Mesodermal cell (in vitro differentiated cells): ENCODE results near the gene TRIM34.
A peak's percentile ranks its signal among the peaks of the same experiment; 100 is the strongest.
"Not testable (repeated sequence)": the region's sequence is repeated elsewhere in the genome, so short reads cannot be mapped to it uniquely, and the experiment has no call there.

Experiments
- H3K27ac ChIP-seq: 2 replicates; pipeline ENCODE4 v1.7.0; 2013; ENCODE audit warnings: mild to moderate bottlenecking, low read depth, low read length, moderate library complexity; ENCODE audit not compliant: severe bottlenecking
- H3K36me3 ChIP-seq: 2 replicates; pipeline ENCODE4 v1.7.1; 2013; ENCODE audit warnings: mild to moderate bottlenecking, low read length, moderate library complexity; ENCODE audit not compliant: control insufficient read depth, insufficient read depth
- H3K4me1 ChIP-seq: one replicate; pipeline ENCODE4 v1.7.1; 2013; ENCODE audit warnings: mild to moderate bottlenecking, low read length; ENCODE audit not compliant: insufficient read depth, control insufficient read depth, poor library complexity, severe bottlenecking
- H3K4me3 ChIP-seq: 2 replicates; pipeline ENCODE4 v1.7.0; 2013; ENCODE audit warnings: low read length, control low read depth, mild to moderate bottlenecking; ENCODE audit not compliant: insufficient read depth, poor library complexity, severe bottlenecking; ENCODE audit errors: extremely low read depth
- H3K9me3 ChIP-seq: 2 replicates; pipeline ENCODE4 v1.7.1; 2013; ENCODE audit warnings: mild to moderate bottlenecking, low read length, moderate library complexity; ENCODE audit not compliant: control insufficient read depth
- WGBS, 2 experiments: methylation state at CpG; one replicate each; pipeline ENCODE4 v1.1.5; 2013; ENCODE audit warnings: missing lambda C conversion rate in 2 of 2; ENCODE audit not compliant: insufficient coverage in 2 of 2; 5-methylcytosine and 5-hydroxymethylcytosine counted together

TRIM34 gene

DNA sequence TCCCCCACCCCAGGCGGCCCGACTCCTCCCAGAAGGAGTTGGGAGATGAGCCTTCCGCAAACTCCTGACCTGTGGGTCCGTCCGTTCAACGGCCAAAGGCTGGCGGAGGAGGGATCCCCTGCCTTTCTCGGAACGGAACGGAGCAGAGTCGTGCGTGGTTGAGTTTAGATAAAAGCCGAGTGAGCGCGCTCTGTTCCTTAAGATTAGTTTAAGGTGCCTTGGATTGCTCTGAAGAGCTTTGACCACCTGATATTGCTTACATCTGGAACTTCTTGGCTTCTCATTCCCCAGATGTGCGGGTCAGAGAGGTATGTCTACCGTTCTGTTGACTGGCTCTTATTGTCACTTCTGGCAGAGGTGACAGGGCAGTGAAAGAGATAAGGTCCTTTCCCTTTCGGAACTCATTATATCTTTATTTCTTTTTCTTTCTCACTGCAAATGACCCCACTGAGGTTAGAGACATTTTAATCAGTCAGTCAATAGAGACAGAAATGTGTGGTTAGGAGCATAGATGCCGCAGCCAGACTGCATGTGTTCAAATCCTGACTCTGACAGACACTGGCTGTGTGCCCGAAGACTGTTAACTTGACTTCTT, 28.1 kb upstream of the TRIM34 start, which contains the start of gene TRIM6:
TRIM6 (plus strand) TSS at position 31 of the 595 bp plus-strand sequence; CDS start at position 292, 261 bp downstream.
- Histone ChIP-seq H3K4me3 (peak within 1 kb of the TSS; percentile 40), H3K36me3 (no peaks in the 10 kb centered on the region), H3K27ac (no peak within 1 kb of the TSS), H3K9me3 (no peaks in the 10 kb centered on the region), H3K4me1 (peaks cover 8% of the 10 kb centered on the region)
- 7 to 13% methylated on average over 10 to 15 of the region's 20 CpGs for WGBS, 2 experiments

DNA sequence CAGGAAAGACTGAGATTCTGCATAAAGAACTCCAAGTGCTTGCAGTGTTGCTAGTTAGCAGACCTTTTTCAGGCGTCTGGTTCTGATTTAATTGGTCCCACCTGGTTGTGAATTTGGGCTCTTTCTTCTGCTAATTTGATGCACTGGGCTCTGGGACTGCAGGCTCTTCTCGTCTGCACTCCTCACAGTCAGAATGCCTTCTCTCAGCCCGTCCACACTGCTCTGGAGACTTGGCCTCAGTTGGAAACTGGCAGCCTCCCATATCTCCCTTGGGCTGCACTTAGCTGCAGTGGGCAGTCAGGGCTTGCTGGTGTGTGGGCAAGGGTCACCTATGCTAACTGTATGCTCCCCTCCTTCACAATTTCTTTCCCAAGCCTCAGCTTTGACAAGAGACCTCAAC, 26.8 kb upstream of the TRIM34 start:
- no peaks in the 10 kb centered on the region for H3K9me3 ChIP-seq
- 25 to 27% methylated on average over 1 of the region's 3 CpGs for WGBS, 2 experiments

DNA sequence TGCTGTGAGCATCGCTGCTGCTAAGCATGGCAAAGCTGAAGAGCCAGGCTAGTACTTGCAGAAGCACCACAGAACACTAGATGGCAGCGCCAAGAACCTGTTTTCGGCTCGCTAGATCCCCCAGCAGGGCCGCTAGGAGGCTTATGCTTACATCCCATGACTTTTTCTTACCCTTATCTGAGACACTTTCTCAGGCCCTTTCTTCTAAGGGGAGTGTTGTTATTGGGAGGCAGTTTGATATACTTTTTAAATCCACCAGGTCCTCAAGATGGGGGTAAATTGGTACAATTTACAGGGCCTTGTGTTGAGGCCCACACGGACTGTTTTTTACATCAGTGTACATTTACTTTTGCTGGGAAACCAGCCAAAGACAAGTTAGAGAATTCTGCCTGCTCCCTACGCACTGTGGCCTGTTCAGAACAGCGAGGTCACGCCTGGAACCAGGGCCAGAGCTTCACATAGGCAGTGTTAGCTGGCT, 24.4 kb upstream of the TRIM34 start:
- no peak overlapping the region for H3K4me3 ChIP-seq
- peaks cover 5% of the 10 kb centered on the region for H3K36me3 ChIP-seq
- peak overlapping the region; percentile 12 for H3K27ac ChIP-seq
- 44 to 47% methylated on average over 8 of the region's 9 CpGs for WGBS, 2 experiments
- no peaks in the 10 kb centered on the region for H3K9me3 ChIP-seq
- peaks cover 8% of the 10 kb centered on the region for H3K4me1 ChIP-seq

More for the DNA sequence above, 26.8 kb upstream of the TRIM34 start:
- Histone ChIP-seq H3K4me1 (peaks cover 8% of the 10 kb centered on the region), H3K4me3 (no peak overlapping the region), H3K36me3 (no peaks in the 10 kb centered on the region), H3K27ac (no peak overlapping the region)

DNA sequence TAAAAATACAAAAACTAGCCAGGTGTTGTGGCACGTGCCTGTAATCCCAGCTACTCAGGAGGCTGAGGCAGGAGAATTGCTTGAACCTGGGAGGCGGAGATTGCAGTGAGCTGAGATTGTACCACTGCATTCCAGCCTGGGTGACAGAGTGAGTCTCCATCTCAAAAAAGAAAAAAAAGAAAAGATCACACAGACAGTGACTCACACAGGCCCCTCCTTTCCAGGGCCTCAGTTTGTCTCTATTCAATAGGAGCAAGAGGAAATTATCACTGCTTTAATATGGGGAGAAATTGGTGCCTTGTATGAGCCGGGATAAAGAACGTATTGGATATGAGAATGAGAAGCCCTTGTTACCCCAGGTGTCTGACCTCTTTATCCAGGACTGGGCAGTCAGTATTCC, 22.0 kb upstream of the TRIM34 start:
- not testable (repeated sequence) for H3K4me3 ChIP-seq, H3K4me1 ChIP-seq, H3K9me3 ChIP-seq, H3K27ac ChIP-seq
- WGBS, 2 experiments = 80 to 82% methylated on average over 1 to 2 of the region's 4 CpGs
- peaks cover 10% of the 10 kb centered on the region for H3K36me3 ChIP-seq

DNA sequence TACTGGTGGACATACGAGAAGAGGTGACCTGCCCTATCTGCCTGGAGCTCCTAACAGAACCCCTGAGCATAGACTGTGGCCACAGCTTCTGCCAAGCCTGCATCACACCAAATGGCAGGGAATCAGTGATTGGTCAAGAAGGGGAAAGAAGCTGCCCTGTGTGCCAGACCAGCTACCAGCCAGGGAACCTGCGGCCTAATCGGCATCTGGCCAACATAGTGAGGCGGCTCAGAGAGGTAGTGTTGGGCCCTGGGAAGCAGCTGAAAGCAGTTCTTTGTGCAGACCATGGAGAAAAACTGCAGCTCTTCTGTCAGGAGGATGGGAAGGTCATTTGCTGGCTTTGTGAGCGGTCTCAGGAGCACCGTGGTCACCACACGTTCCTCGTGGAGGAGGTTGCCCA, 21.5 kb upstream of the TRIM34 start:
- H3K9me3 ChIP-seq = no peaks in the 10 kb centered on the region
- H3K4me1 ChIP-seq = no peaks in the 10 kb centered on the region
- H3K27ac ChIP-seq = no peak overlapping the region
- WGBS, 2 experiments = 93 to 98% methylated on average over 8 of the region's 8 CpGs
- no peak overlapping the region for H3K4me3 ChIP-seq
- peaks cover 14% of the 10 kb centered on the region for H3K36me3 ChIP-seq

DNA sequence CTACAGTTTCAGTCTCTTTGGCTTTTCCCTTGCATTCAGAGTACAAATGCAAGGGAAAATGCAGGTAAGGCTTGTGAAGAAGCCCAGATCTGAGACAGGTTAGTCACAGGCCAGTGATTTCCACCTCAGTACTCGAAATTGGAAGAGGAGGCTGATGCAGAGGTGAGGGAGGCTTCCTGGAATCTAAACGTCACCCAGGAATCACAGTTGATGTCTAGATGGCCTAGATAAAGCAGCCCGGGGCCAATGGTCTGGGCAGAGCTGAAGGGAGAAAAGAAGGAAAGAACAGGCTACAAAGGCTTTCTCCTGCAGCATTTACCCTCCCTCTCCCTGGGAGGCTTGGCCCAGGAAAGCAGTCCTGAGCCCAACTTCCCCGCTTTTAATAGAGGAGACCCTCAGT, 19.9 kb upstream of the TRIM34 start:
- Histone ChIP-seq H3K9me3 (no peaks in the 10 kb centered on the region), H3K36me3 (peaks cover 19% of the 10 kb centered on the region), H3K4me3 (no peak overlapping the region), H3K4me1 (no peaks in the 10 kb centered on the region), H3K27ac (no peak overlapping the region)
- WGBS, 2 experiments = 86 to 90% methylated on average over 3 to 4 of the region's 4 CpGs

DNA sequence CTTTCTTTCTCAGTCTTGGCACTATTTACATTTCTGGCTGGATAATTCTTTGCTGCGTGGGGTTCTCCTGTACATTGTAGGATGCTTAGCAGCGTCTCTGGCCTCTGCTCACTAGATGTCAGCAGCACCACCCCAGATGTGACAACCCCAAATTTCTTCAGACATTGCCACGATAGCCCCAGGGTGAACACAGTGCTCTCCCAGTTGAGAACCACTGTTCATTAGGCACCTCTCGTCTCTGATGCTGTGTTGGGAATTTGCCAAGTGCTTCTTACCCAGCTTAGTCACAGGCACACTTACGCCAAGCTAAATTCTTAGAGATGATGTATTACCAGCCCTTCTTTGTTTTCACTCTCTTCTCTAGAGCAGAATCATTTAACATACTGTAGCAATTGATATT, 19.0 kb upstream of the TRIM34 start:
- H3K36me3 ChIP-seq = peaks cover 27% of the 10 kb centered on the region
- no peak overlapping the region for H3K4me3 ChIP-seq
- no peak overlapping the region for H3K27ac ChIP-seq
- 98 to 100% methylated on average over 3 of the region's 5 CpGs for WGBS, 2 experiments
- no peaks in the 10 kb centered on the region for H3K4me1 ChIP-seq
- H3K9me3 ChIP-seq = no peaks in the 10 kb centered on the region

DNA sequence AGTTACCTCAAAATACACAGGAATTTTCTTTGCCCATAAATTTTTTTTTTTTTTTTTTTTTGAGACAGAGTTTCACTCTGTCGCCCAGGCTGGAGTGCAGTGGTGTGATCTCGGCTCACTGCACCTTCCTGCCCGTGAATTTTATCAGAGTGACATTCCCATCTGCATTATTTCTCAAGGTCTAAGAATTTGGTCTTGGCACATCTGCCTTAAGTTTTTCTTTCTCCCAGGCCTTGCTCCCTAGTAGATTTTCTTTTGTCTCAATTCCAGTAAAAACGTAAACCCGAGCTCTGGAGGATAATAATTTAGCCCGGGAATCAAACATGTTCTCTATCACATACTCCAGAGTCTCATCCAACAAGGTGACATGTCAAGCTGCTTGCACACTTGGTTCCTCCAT, 16.0 kb upstream of the TRIM34 start:
- H3K9me3 ChIP-seq = no peaks in the 10 kb centered on the region
- peaks cover 27% of the 10 kb centered on the region for H3K36me3 ChIP-seq
- H3K4me3 ChIP-seq = no peak overlapping the region
- H3K4me1 ChIP-seq = no peaks in the 10 kb centered on the region
- 88 to 94% methylated on average over 6 of the region's 6 CpGs for WGBS, 2 experiments
- no peak overlapping the region for H3K27ac ChIP-seq

DNA sequence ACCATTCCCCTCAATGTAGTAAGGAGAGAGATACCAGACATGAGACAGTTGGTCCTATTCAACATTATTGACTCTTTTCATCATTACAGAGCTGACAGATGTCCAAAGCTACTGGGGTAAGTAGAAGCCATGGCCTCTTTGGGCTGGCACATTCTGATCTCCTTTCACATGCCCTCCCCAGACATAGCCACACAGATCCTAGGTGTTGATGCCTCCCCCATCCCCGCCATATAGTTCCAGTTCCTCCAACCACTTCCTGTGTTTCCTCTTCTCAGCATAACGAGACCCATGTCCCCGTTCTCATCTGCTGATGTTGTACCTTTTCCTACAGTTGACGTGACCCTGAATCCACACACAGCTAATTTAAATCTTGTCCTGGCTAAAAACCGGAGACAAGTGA, 14.4 kb upstream of the TRIM34 start:
- H3K36me3 ChIP-seq = peaks cover 22% of the 10 kb centered on the region
- H3K27ac ChIP-seq = no peak overlapping the region
- WGBS, 2 experiments = 88 to 98% methylated on average over 2 to 4 of the region's 5 CpGs
- H3K9me3 ChIP-seq = no peaks in the 10 kb centered on the region
- H3K4me1 ChIP-seq = no peaks in the 10 kb centered on the region
- H3K4me3 ChIP-seq = no peak overlapping the region

DNA sequence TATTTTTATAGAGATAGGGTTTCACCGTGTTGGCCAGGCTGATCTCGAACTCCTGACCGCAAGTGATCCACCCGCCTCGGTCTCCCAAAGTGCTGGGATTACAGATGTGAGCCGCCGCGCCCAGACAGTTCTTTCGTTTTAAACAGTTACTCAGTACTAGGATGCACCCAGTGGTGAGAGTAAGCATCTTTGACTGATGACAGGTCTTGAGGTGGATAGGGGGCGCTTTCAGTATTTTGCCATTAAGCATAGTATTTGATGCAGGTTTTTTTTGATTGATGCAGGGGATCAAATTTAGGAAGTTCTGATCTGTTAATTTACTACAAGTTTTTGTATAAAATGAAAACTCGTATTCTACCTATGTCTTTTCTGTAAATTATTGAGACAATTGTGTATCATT, 13.2 kb upstream of the TRIM34 start:
- no peaks in the 10 kb centered on the region for H3K9me3 ChIP-seq
- H3K4me1 ChIP-seq = no peaks in the 10 kb centered on the region
- H3K36me3 ChIP-seq = peaks cover 22% of the 10 kb centered on the region
- WGBS, 2 experiments = 76 to 95% methylated on average over 6 to 9 of the region's 11 CpGs
- H3K4me3 ChIP-seq = no peak overlapping the region
- H3K27ac ChIP-seq = no peak overlapping the region

DNA sequence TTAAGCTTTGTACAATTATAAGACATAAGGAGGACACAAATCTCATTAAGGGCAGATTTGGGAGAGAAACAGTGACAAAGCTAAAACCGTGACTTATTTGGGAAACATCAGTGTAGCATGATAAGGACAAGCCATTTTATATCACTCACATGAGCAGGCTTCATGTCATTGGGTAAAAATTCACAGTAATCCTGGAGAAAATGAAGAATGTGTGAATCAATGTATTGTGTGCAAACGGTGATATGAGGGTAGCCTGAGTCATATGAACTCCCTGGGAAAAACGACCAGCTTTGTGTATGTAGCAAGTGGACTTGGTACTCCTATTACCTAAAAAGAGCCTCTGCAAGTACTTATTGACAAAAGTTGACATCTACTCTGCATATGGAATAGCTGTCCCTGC, 6.0 kb upstream of the TRIM34 start:
- H3K27ac ChIP-seq = no peak overlapping the region
- peaks cover 13% of the 10 kb centered on the region for H3K4me1 ChIP-seq
- 84% methylated on average over 3 of the region's 3 CpGs; no CpG with 5 or more reads in 1 of the 2 experiments for WGBS, 2 experiments
- no peak overlapping the region for H3K4me3 ChIP-seq
- H3K36me3 ChIP-seq = no peaks in the 10 kb centered on the region
- H3K9me3 ChIP-seq = no peaks in the 10 kb centered on the region
